ENCODE data around the gene TMEM253.

- no peak for TF ChIP-seq CTCF (IDR thresholded peaks at IDR 0.05)
- TF ChIP-seq POLR2A (IDR thresholded peaks at IDR 0.05) = no peak
Measured at GRCh38 chr14:21060614-21061346, 40.1 kb upstream of the TMEM253 start.
